ENCODE measurements around the gene GNA12. TPM values are rescaled to one million over a fixed set of nuclear protein-coding genes. Genes with fewer than 3 reads are reported as not detected.
A peak's percentile ranks its signal among the peaks of the same experiment; 100 is the strongest.
"Not testable (repeated sequence)": the region's sequence is repeated elsewhere in the genome, so short reads cannot be mapped to it uniquely, and the experiment has no call there.

GNA12 gene
- total RNA-seq, 1 experiment from 2014 or later: 11.2 TPM

- no peak for DNase-seq (ENCODE audit: low spot score)
These were observed 88.6 kb downstream of the GNA12 start for GRCh38 chr7:2755531-2755930.

DNA sequence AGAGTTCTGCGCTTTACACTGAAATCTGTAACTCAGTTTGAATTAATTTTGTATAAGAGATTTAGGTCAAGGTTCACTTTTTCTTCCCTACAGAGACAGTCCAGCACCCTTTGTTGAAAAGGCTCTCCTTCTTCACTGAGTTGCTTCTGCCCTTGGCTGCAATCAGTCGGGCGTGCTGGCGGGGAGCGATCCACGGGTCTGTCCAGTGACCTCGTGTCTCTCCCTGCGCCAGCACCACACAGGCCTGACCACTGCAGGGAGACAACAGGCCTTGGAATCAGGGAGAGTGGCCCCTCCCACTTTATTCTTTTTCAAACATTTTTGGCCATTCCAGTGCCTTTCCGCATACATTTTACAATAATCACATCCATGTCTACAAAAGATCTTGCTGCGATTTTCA is 89.2 kb downstream of the GNA12 start:
- DNase-seq (ENCODE audit: low spot score): no peak

DNA sequence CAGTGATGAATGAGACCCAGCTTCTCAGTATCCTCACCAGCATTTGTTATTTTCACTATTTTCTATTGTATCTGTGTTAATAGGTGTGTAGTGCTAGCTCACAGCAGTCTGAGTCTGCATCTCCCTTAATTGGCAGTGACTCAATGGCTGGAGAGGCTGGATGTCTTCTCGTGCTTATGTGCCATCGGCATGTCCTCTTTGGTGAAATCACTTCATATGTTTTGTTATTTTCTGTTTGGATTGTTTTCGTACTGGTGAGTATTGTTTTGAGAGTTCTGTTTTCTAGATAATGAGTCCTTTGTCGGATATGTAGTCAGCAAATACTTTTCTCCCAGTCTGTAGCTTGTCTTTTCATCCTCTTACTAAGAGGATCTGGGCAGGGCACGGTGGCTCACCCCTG is 90.0 kb downstream of the GNA12 start:
- DNase-seq (ENCODE audit: low spot score): no peak

- DNase-seq (ENCODE audit: low spot score): no peak
These were observed 91.0 kb downstream of the GNA12 start for GRCh38 chr7:2753148-2753547.

DNA sequence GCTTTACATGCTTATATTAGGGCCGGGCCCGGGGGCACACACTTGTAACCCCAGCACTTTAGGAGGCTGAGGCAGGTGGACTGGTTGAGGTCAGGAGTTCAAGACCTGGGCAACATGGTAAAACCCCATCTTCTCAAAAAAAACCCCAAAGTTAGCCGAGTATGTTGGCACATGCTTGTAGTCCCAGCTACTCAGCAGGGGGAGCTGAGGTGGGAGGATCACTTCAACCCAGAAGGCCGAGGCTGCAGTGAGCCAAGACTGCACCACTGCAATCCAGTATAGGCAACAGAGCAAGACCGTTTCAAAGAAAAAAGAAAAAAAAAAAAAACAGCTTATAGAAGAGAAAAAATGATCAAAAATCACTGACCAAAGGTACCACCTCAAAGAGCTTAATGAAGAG is 93.0 kb downstream of the GNA12 start:
- DNase-seq (ENCODE audit: low spot score): no peak

- DNase-seq (ENCODE audit: low spot score): no peak
These were observed 94.1 kb downstream of the GNA12 start for GRCh38 chr7:2750004-2750407.

DNA sequence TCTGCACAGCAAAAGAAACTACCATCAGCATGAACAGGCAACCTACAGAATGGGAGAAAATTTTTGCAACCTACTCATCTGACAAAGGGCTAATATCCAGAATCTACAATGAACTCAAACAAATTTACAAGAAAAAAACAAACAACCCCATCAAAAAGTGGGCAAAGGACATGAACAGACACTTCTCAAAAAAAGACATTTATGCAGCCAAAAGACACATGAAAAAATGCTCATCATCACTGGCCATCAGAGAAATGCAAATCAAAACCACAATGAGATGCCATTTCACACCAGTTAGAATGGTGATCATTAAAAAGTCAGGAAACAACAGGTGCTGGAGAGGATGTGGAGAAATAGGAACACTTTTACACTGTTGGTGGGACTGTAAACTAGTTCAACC is 95.4 kb downstream of the GNA12 start:
- DNase-seq (ENCODE audit: low spot score): not testable (repeated sequence)

- not testable (repeated sequence) for DNase-seq (ENCODE audit: low spot score)
These were observed 100.5 kb downstream of the GNA12 start for GRCh38 chr7:2743523-2744185.

- DNase-seq (ENCODE audit: low spot score): no peak
These were observed 105.2 kb downstream of the GNA12 start for GRCh38 chr7:2738766-2739549.

DNA sequence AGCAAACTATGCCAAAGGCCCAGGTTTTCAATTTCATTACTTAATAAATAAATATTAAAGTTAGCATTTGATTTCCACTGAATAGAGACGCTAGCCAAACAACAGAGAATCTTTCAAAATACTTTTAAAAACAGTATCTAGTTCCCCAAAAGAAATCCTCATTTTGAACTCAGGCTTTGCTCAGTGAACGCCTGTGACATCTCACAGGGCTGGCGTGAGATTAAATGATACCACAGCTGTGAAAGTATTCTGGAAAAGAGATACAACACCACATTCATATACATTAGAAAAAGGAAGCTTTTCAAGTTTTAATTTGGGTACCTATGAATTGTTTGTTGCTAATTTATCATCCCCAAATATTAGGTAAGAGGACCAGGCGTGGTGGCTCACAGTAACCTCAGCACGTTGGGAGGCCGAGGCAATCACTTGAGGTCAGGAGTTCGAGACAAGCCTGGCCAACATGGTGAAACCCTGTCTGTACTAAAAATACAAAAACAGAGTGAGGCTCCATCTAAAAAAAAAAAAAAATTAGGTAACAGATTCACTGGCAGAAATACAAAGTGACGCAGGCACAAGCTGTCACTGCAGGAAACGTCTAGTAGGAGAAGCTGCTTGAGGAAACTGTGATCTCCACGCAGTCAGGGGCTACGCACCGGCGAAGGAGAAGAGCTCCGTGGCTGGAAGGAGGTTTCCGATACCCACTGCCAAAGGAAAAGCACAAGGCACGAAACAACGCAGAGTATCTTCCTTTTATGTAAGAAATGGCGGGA is 106.2 kb downstream of the GNA12 start:
- DNase-seq (ENCODE audit: low spot score): no peak

- not testable (repeated sequence) for DNase-seq (ENCODE audit: low spot score)
These were observed 106.9 kb downstream of the GNA12 start for GRCh38 chr7:2737005-2737743.

DNA sequence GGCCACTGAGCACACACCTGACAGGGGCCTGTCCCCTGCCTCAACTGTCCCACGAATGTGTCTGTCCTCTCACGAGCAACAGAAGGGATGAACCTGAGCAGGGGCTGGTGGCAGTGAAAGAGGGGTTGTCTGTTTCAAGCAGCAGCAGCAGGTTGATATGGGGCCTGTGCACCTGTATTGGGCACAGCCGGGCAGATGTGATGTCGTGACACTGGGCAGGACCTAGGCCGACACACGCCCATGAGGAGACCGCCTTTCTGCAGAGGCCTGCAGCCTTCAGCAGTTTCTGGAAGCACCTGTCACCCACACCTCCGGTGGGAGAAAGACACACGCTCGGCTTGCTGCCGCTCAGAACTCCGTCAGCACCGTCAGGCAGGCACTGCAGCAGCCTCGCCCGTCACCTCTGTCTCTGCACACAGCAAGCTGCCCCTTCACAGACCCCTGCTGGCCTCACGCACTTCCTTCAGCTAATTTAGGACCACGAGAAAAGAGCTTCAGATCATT is 107.6 kb downstream of the GNA12 start:
- no peak for DNase-seq (ENCODE audit: low spot score)

GRCh38 chr7:2735744-2736143 is 108.4 kb downstream of the GNA12 start:
- DNase-seq (ENCODE audit: low spot score): no peak

DNA sequence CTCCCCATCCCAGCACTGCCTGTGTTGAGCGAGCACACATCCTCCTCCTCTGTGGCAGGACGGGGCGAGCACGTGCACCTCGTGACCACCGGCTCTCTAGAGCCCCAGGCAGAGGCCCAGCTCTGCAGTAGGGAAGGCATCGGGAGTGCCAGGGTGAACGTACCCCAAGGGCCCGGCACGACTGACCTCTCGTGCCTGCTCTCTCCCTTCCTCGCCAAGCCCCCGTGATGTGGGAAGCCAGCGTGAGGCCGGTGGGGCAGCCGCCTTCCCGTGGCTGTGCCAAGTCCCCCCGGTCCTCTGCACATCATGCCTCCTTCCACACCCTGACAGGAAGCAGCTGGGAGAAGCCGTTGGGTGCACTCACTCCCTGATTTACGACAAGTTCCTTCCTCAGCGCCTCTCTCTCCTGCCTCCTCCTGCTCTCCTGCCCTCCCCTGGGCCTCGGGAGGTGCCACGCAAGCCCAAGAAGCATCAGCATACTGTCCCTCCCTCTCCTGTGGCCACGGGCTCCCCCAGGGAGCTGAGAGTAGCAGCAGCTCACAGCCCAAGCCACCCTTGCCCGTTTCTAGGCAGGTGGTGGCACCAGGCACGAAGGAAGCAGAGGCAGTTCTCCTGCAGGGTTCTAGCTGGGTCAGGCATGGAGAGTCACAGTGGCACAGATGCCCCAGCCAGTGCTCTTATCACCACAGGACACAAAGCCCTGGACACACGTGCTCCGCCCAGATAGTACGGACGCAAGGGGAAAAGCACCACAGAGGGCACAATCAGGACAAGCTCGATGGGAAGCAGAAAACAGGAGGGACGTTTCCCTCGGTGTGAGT is 109.1 kb downstream of the GNA12 start:
- no peak for DNase-seq (ENCODE audit: low spot score)

DNA sequence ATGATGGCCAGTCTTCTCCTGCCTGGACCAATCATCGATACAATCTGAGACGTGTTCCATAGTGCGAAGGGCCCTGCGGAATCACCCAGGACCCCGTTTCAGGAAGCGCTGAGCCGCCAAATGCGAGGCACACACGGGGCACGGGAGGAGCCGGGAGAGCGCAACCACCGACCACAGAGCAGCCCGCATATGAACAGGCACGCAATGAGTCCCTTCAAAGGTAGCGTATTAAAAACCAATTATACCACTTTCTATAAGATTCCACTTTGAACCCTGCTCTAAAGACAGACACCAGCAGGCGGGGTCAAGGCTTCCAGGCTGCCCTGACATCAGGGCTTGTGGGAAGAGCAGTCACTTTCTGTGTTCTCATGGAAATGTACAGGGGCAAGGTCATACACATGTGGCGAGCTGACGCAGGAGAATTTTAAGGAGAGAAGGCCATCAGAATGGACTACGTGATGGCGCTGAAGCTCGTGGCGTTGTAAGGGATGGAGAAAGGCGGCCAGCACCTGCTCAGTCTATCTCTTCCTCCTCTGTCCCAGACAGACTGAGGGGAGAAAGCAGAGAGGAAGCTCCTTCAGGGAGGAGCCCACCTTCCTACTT is 109.9 kb downstream of the GNA12 start:
- no peak for DNase-seq (ENCODE audit: low spot score)

DNA sequence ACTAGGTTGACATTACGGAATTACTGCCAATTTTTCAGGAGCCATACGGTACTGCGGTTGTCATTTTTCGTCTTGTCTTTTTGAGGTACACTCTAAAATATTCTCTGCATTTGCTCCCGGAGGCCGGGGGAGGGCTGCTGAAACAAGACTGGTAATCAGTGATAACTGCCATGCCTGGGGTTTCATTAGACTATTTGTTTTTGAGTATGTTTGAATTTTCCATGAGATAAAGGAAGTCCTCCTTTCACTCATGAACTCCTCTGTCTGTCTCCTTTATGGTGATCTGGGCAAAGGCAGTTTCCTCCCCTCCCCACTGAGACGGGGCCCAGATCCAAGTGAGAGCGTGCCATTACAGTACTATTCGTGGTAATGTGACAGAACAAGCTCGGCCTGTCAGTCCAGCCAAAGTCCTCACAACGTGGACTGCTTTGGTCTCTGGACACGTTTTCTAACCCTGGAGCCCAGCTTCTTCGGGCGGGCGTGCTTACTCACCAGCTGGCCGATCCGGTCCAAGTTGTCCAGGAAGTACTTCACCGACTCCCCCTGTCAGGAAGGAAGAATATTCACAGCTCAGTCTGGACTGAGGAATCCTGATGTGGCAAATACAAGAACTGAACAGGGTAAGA is 111.0 kb downstream of the GNA12 start:
- DNase-seq (ENCODE audit: low spot score): peak; percentile 85

GRCh38 chr7:2732388-2732787 is 111.7 kb downstream of the GNA12 start:
- no peak for DNase-seq (ENCODE audit: low spot score)

DNA sequence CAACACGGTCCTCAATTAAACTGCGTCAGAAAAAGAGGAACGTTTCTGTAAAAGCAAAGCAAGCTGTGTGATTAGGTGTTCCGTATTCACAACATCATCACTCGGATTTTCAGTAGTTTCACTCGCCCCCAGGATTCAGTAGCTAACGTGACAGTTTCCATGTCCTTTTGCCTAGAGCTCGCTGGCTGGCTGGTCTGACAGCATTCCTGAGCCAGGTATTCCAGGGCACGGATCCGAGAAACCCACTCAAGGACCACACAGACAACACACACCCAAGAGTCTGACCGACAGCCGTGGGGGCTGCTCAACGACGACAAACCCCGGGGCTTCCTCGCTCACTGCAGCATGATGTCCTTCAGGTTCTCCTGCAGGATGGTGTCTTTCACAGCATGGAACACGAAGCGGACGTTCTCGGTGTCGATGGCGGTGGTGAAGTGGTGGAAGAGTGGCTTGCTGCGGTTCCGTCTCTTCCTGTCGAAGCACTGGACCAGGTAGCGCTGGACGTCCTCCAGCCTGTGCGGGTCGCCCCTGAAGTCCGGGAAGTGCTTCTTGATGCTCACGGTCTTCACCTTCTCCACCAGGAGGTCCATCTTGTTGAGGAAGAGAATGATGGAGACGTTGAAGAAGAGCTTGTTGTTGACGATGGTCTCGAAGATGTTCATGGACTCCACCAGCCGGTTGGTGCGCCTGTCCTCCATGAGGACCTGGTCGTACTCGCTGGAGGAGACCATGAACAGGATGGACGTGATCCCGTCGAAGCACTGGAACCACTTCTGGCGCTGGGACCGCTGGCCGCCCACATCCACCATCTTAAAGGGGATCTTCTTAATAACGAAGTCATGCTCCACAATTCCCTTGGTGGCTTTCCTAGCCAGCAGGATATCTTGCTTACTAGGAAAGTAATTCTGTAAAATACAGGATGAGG is 113.0 kb downstream of the GNA12 start:
- DNase-seq (ENCODE audit: low spot score): no peak

Data from HT-29 (cell line).